ENCODE results near the gene MAX. TPM values are rescaled to one million over a fixed set of nuclear protein-coding genes. Genes with fewer than 3 reads are reported as not detected.

MAX gene
- total and polyA plus RNA-seq, 2 of the 13 experiments (the other 11 are each of a cell fraction or from before 2014, with no cell fraction given), result 28.5 to 29.3 TPM

- TF ChIP-seq MXD3 (CRISPR knock-in tag; IDR thresholded peaks at IDR 0.05) (peak; percentile 85; the same call in 1 of the 2 replicates), GABPB1 (CRISPR knock-in tag; IDR thresholded peaks at IDR 0.05) (peak; percentile 87), ZNF382 (CRISPR knock-in tag; IDR thresholded peaks at IDR 0.05; ENCODE audit: borderline replicate concordance) (no peak), SALL2 (CRISPR knock-in tag; IDR thresholded peaks at IDR 0.05) (peak; percentile 40; the same call in 1 of the 2 replicates), PHF20 (CRISPR knock-in tag; IDR thresholded peaks at IDR 0.05) (peak; percentile 51), ZNF788 (CRISPR knock-in tag; IDR thresholded peaks at IDR 0.05; ENCODE audit: borderline replicate concordance) (peak; percentile 50; the same call in 1 of the 2 replicates), GATA4 (IDR thresholded peaks at IDR 0.05; ENCODE audit: borderline replicate concordance, low read depth) (0 out of 2 replicates have a peak, but pooled peaks have one; percentile 32), MAZ (IDR thresholded peaks at IDR 0.05; ENCODE audit: borderline replicate concordance, low read depth, low read length) (peak; percentile 87), MAZ (CRISPR knock-in tag; IDR thresholded peaks at IDR 0.05; ENCODE audit: low read depth) (peak; percentile 30; the same call in 1 of the 2 replicates), HCFC1 (IDR thresholded peaks at IDR 0.05; ENCODE audit: low read depth, low read length) (peak; percentile 95), KDM5B (CRISPR knock-in tag; IDR thresholded peaks at IDR 0.05; ENCODE audit: borderline replicate concordance) (0 out of 2 replicates have a peak, but pooled peaks have one; percentile 31), AHR (CRISPR knock-in tag; IDR thresholded peaks at IDR 0.05) (0 out of 2 replicates have a peak, but pooled peaks have one; percentile 21), PHF21A (CRISPR knock-in tag; IDR thresholded peaks at IDR 0.05) (peak; percentile 28; the same call in 1 of the 2 replicates), XRCC5 (optimal IDR thresholded peaks at IDR 0.05; ENCODE audit: low read length) (peak; percentile 56), BRD4 (CRISPR knock-in tag; IDR thresholded peaks at IDR 0.05) (no peak), HMGXB4 (CRISPR knock-in tag; IDR thresholded peaks at IDR 0.05; ENCODE audit: borderline replicate concordance in 1 of 2, low read depth in 1 of 2) (peak in 1 of 2 experiments; percentile 65; a peak in 2 of 4 replicates), FOXC1 (CRISPR knock-in tag; IDR thresholded peaks at IDR 0.05; ENCODE audit: borderline replicate concordance) (peak; percentile 32; the same call in 1 of the 2 replicates), HNRNPK (IDR thresholded peaks at IDR 0.05; ENCODE audit: low read depth, low read length, poor library complexity, severe bottlenecking) (peak; percentile 35), FOXA3 (CRISPR knock-in tag; IDR thresholded peaks at IDR 0.05) (peak; percentile 19; the same call in 1 of the 2 replicates)
Measured at GRCh38 chr14:65102441-65103149, at the start of gene MAX (continued).

Measured in HepG2 (cell line).